ENCODE data around the gene EPOP.
"Not testable (repeated sequence)": the region's sequence is repeated elsewhere in the genome, so short reads cannot be mapped to it uniquely, and the experiment has no call there.

EPOP gene

DNA sequence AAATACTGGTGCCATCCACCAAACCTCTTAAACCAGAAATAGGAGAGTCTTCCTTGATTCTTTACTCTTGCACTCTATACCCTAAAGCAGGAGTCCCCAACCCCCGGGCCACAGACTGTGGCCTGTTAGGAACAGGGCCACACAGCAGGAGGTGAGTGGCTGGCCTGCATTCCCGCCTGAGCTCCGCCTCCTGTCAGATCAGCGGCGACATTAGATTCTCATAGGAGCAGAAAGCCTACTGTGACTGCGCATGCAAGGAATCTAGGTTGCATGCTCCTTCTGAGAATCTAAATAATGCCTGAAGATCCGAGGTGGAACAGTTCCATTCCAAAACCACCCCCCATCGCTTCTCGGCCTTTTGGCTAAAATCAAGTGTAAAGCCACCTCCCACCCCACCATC lies 38.7 kb downstream of the EPOP start:
- no peak for DNase-seq

- DNase-seq: no peak
Observed at GRCh38 chr17:38632334-38632733, 42.4 kb downstream of the EPOP start.

GRCh38 chr17:38628441-38628840 lies 46.3 kb downstream of the EPOP start:
- no peak for DNase-seq

DNA sequence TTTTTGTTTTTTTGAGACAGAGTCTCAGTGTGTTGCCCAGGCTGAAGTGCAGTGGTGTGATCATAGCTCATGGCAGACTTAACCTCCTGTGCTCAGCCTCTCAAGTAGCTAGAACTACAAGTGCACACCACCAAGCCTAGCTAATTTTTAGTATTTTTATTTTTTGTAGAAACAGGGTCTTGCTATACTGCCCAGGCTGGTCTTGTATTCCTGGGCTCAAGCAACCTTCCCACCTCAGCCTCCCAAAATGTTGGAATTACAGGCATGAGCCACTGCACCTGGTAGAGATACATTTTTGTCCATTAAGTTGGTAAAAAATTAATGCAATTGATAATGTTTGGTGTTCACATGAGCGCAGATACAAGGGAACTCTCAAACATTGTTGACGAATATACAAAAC lies 46.8 kb downstream of the EPOP start:
- DNase-seq: no peak

- not testable (repeated sequence) for DNase-seq
Observed at GRCh38 chr17:38626606-38627226, 48.0 kb downstream of the EPOP start.

DNA sequence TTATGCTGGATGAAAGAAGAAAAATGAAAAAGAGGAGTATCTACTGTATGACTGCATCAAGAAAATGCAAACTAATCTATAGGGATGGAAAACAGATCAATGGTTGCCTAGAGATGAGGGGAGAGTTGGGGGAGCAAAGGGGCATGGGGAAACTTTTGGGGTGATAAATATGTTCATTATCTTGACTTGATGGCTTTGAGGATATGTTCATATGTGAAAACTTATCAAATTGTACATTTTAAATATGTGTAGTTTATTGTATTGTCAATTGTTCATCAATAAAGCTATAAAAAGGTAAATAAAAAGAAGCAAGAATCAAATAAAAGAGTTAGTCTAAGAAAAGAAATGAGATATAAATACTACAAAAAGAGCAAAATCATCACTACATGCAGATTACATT lies 49.3 kb downstream of the EPOP start:
- no peak for DNase-seq

GRCh38 chr17:38624782-38625355 lies 49.9 kb downstream of the EPOP start:
- DNase-seq: not testable (repeated sequence)

Data from T1000 (cell line).